T-helper 22 cell (primary cell): ENCODE measurements around the gene GLIS1.
"Not testable (repeated sequence)": the region's sequence is repeated elsewhere in the genome, so short reads cannot be mapped to it uniquely, and the experiment has no call there.

Experiments used
- DNase-seq: peaks from one replicate; pipeline ENCODE4 v3.0.0-alpha.2; 2020; ENCODE audit warnings: low read depth

Gene GLIS1

DNA sequence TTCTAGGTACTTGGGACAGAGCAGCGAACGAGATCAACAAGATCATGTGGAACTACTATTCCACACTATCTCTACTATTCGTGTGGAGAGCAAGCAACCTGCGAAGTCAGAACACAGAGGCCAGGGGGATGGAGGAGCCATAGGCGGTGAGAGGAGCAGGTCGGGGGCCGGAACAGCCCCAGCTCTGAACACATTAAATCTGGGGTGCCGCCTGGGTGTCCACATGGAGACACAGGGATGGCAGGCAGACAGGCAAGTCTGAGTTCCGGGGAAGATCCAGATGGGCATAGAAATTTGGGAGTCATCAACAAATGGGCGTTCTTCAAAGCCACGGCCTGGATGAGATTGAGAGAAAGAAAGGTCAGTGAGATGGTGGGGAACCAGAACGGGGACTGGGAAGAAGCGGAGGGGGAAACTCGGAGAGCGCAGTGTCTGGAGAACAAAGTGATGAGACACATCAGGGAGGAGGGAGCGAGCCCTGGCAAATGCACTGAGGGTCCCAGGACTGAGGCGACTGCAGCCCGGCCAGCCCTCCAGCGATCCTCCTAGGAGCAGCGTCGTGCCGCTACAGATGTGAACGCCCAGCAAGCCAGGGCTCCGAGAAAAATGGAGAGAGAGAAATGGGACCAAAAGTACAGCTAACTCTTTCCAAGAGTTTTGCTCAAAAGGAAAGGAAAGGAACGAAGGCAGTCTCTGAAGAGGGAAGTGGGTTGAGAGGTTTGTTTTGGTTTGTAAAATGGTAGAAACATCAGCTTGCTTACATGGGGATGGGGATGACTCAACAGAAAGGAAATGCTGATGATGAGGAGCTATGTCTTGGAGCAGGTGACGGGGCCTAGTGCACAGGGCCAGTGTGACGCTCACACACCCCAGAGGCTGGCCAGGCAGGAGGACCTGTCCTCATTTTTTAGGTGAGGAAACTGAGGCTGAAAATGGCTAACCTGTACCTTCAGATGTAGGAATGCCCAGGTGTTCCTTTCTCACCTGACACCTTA, 84.5 kb downstream of the GLIS1 start:
- no peak for DNase-seq

DNA sequence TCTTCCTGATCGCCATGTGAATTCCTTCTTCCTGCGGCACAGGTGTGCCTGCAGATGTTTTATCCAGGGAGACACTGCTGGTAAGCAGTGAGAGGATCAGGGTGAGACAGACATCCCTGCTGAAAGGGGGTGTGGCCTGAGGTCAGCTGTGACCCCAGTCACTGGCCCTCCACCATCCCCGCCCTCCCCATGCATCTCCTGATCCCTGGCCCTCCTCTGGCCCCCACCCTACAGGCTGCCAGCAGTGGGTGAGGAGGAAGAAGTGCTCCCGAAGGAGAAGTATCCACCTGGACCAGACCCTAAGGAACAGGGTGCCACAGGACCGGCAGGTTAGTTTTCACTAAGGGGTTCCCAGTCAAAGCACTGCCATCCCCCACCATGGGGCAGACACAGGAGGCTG, 85.3 kb downstream of the GLIS1 start:
- DNase-seq, result no peak

DNA sequence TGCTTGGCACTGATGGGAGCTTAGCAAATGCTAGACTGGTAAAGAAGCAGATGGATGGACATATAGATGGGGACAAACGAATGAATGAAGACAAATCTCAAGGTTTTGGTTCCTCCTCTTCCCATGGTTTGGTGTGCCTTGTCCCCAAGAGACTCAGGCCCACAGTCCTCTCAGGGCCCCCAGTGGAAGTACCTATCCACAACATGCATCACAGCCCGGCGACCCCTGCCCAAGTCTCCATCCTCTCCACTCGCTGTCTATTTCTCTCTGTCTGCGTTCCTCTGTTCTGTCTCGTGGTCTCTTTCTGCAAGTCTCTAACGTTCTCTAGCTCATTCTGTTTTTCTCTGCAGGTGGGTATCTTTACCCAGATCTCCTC, 85.8 kb downstream of the GLIS1 start:
- no peak for DNase-seq

DNA sequence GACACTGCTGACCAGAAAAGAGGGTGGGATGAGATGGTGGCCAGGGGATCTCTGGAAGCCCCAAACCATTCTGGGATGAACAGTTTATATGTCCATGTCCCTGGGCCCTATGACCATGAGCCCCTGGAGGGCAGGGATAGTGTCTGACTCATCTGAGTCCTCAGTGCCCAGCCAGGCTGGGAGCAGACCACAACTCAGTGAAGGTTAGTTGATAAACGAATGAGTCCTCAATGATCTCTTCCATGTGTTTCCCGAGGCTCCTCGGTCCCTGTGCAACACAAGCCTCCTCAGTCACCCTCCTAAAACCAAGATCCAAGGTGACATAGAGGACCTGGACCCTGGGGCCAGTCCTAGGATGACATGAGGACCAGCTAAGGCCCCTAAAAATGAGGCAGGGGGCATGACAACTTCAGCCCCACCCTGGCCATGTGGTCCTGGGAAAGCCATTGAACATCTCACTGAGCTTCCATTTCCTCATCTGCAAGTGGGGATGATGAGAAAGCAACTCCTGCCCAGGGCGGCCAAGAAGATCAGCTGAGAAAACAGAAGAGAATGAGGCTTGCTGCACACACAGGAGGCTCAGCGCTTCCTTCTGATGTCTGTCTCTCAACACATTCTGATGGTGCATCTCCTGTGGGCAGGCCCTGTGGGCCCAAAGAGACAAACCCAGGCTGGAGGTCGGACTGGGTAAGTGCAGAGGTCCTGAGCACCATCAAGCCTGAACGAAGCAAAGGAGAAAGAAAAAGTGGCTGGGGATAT, 86.3 kb downstream of the GLIS1 start:
- DNase-seq, result no peak

DNA sequence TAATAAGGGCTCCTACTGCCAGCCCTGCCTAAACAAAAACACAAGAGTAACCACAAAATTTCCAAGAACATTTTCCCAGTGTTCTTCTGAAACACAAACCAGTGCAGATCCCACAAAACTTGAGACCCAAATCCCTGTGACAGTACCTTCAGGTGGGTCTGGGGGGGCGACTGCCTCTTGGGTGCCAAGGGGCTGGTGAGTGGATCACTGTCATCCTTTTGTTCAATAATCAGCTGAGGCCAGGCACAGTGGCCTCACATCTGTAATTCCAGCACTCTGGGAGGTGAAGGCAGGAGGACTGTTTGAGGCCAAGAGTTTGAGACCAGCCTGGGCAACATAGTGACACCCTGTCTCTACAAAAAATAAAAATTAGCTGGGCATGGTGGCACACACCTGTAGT, 87.6 kb downstream of the GLIS1 start:
- no peak for DNase-seq

DNA sequence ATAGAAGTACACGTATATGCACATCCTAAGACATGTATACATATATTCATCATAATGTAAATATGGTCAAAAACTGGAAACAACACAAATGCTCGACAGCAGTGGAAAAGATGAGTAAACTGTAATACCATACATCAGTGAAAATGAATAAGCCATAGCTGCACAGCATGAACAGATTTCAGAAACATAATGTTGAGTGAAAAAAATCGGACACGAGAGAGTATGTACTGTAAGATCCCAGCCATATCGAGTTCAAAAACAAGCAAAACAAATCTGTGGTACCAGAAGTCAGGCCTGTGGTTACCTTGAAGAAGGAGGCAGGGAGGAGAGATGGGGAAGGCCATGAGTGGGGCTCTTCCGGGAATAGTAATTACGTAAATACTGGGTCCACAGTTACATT, 90.4 kb downstream of the GLIS1 start:
- DNase-seq, result no peak

DNA sequence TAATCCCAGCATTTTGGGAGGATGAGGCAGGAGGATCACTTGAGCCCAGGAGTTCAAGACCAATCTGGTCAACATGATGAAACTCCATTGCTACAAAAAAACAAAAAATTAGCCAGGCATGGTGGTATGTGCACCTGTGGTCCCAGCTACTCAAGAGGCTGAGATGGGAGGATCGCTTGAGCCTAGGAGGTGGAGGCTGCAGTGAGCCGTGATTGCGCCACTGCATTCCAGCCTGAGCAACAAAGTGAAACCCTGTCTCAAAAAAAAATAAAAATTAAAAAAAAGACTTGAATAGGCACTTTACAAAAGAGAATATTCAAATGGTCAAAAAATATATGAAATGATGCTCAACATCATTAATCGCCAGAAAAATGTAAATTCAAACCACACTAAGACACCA, 91.0 kb downstream of the GLIS1 start:
- DNase-seq, result not testable (repeated sequence)

DNA sequence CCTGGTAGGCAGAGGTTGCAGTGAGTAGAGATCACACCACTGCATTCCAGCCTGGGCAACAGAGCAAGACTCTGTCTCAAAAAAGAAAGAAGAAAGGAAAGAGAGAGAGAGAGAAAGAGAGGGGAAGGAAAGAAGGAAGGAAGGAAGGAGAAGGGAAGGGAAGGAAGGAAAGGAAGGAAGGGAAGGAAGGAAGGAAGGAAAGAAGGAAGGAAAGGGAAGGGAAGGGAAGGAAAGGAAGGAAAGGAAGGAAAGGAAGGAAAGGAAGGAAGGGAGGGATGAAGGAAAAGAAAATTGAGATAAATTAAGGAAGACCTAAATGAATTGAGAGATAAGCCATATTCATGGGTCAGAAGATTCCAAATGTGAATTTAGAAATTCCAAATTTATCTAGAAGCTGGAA, 92.2 kb downstream of the GLIS1 start:
- no peak for DNase-seq

DNA sequence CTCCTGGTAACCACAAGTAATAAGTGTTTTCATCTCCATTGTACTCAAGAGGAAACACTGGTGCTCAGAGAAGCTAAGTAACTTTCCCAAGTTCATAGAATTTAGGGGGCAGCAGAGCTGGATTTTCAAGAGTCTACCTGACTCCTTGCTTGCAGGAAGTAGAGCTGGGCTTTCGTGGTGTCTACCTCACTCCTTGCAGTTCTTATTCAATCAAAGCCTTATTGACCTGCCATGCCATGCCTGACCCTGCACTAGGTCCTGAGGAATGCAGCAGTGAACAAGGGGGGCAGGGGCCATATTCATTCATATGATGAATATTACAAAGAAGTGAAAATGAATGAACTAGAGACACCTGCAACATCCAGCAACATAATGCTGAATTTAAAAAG, 93.3 kb downstream of the GLIS1 start:
- no peak for DNase-seq

DNA sequence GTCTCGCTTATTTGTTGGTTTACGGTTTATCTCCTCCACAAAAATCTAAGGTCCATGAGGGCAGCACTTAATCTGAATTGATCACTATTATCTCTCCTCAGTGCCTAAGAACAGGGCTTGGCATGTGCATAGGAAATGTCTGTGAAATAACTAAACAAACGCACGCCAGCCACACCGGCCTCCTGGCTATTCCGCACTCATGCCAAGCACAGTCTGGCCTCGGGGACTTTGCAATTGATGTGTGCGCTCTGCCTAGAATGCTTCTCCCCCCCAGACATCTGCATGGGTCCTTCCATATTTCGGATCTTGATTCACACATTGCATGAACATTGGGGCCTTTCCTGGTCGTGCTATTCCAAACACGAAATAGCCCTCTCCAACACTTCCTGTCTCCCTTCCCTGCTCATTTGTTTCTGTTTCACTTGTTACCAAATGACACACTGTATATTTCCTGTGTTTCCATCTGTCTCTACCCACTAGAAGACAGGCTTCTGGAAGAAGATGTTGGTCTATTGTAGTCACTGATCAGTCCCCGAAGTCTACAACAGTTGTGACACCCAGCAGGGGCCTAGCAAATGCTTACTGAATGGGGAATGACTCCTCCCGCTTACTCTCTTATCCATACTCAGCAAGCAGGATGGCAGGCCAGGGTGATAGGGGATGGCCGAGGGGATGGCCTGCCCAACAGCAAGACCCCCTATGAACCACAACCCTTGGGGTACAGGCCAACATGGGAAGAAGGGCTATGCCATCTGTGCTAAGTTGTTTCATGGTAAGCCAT, 93.9 kb downstream of the GLIS1 start:
- no peak for DNase-seq

DNA sequence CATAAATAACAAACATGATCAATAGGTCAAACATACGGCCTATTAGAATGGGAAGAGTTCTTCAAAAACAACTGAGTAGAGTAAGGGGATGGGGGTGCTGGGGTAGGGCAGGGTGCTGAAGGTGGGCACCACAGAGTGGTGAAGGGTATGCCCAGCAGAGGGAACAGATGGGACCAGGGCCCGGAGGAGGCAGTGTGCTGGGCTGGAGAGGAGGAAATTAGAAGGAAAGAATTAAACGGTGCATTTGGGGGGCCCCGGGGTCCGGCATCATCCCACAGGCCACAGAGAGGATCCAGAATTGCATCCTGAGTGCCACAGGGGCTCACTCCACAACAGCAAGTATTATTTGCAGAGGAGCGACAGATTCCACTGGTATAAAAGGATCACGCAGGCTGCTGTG, 94.5 kb downstream of the GLIS1 start:
- DNase-seq, result no peak

DNA sequence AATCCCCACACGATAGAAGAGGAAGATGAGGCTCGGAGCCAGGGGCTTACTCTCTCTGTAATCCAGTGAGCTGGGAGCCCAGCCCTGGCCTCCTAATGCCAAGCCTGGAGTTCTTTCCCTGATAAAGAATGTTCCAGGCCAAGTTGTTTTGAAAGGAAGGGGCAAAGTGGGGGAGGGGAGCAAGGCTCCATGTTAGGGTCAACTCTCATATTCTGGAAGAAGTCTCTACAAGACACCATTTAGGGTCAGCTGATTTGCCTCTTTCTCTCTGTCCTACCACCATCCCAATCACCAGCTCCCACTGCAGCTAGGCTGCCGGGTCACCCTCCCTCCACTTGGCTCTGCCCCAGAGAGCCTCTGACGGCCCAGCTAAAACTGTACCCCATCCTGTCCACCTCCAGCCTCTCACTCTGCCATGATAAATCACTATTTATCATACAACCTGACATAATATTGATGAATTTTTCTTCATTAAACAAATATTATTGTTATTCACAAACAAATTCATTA, 95.0 kb downstream of the GLIS1 start:
- no peak for DNase-seq

DNA sequence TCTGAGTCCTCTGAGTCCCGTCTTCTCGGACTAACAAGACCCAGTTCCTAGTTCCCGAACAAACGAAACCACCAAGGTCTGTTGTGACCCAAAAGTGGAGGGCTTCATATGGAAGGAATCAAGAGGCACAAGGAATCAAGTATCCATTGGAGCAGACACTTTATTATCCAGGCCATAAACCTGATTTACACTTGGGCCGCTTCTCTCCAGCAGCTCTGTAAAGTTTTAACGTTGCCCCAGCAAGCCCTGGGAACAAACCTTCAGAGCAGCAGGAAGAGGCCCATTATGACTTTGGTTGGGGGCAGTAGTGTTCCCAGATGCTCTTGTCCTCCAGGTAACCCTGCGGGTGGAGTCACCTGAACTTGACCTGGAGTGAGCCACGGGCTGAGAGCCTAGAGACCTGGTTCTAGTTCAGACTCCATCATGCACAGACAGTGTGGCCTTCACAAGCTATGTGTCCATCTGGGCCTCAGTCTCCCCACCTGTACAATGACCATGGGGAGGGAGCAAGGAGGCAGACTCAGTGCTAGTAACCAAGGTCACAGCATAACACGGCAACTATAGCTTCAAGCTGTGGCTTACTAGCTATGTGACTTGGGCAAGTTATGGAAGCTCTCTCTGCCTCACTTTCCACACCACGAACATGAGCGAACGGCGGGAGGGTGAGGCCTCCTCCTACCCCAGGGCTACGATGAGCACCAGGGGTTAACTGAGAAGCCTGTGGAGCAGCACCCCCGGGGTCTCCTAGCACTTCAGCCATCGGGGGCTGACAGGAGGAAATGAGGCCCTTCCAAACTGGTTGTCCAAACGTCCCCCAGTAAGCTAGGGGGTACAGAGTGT, 95.7 kb downstream of the GLIS1 start:
- no peak for DNase-seq

DNA sequence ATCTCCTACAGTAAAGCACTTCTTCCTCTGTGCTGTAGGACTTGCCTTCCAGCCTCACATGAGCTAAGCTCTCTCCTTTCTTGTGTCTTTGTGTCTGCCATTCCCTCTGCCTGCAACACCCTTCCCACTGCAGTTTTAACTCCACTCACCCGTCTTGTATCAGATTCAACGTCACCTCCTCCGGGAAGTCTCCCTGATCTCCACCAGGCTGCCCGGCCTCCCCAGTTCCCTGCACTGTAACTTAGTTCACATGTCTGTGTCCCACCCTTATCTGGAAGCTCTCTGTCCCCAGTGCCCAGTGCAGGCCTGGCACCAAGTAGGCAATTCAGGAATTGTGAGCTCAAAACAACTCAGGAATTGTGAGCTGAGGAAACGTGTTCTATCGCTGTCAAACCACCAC, 96.4 kb downstream of the GLIS1 start:
- DNase-seq, result no peak

DNA sequence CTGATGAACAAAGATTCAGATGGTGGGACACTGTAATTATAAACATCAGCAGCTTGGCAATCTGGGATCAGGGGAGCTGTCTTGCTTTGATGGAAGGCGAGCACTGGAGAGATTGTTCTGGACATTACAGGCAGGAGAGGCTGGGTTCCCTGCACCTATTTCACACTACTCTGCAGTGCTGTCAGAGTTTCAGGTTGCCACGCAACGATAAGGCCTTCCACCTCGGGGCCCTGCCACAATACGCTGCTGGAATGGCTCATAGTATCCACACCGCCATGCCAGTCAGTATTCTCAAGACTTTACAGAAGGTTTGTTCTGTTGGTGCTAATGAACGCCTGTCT, 96.8 kb downstream of the GLIS1 start:
- no peak for DNase-seq

DNA sequence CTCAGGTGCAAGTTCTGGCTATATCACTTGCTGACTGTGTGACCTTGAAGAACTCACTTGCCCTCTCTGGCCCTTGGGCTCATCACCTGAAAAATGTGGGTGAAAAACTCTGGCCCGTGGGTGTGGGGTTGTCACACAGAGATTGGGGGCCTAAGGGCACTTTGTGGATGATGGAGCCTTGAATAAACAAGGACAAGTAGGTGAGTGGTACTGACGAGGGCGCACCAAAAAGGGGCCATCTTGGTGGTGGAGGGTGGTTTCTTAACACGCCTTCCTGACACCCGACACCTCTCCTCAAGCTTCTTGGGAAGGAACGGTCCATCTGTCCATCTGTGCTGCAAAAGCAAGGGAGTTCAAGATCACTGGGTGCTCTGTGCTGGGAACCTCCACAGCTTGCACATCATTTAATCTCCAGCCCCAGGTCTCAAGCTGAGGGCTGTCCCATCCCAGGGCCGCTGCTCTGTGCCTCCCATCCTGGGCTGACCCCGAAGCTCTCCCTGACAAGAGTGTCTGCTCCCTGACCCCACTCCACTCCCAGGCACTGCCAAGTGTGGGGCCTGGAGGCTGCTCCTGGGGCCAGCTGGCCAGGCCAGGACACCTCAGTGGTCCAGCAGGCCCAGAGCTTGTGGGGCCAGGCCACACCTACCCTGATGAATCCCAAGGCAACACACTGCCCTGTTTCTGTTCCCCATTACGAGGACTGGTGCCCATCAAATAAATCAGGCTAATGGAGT, 97.3 kb downstream of the GLIS1 start:
- no peak for DNase-seq

DNA sequence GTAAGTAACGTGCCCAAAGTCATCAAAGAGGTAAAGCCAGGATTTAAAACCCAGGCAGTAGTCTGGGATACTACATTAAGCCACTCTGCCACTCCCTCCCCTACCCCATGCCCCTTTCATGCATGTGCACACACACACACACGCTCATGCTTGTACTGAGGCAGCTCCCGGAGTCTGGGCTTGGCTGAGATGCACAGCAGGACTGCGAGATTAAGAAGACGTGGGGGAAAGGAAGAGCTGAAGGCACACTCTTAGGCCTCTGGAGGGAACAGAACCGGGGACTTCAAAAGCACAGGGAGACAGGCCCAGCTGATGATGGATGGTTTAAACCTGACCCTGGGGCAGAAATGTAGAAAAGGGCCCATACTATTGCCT, 98.3 kb downstream of the GLIS1 start:
- no peak for DNase-seq

DNA sequence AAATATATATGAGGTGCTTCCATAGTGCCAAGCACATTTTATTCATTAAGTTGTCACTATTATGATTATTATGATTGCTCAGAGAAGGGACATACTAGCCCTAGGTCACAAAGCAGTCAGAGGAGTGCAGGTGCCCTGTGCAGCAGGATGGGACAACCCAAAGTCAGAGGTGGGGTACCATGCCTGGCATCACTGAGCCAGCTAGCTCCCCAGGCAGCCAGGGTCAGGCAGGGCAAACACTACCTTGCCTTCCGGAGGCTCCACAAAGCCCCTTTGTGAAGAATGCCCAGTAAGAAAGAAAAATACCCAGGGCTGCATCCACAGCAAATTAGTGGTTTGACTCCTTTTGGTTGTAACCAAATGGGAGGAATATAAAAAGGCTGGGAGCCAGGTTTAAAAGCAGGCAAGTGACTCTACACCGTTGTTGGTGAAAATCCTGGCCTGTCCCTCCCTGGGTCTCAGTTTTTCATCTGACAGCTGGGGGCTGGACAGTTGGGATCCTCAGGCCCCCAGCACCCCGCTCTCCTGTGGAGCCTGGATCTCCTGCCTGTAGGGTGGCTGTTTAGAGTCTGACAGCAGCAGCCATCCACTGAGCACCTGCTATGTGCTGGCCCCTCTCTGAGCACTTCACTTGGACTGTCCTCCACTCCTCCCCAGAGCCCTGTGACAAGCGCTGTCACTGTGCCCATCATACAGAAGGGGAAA, 98.8 kb downstream of the GLIS1 start:
- no peak for DNase-seq

DNA sequence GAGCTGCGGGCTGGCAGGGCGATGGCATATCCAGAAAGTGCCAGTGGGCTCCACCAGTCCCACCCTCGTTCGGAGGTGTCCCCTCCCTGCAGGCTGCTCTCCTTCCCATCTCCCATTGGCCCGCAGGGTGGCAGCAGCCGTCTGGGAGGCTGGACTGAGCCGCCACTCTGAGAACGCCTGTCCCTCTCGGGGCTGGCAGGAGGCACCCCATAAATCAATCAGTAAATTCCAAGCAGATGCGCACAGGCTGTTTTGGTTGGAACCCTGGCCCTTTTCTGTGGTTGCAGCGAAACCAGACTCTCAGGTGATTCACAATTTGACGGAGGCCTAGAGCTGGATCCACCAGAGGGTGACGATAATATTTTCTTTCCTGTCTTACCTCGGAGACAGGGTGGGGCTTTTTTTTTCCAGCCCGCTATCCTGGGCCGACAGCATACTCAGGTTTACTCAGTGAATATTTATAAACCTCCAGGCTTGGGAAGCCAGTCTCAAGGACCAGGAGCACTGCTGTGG, 99.7 kb downstream of the GLIS1 start:
- DNase-seq, result no peak
